HepG2 (cell line): ENCODE results near the gene SSNA1. TPM values are rescaled to one million over a fixed set of nuclear protein-coding genes. Genes with fewer than 3 reads are reported as not detected.

Experiments
- GATA4 ChIP-seq: sonication (generic); IDR thresholded peaks from 2 replicates; pipeline ENCODE4 v1.6.1; 2016; ENCODE audit warnings: antibody characterized with exemption, low read depth, borderline replicate concordance
- GATAD2A ChIP-seq: IDR thresholded peaks from 2 replicates; pipeline ENCODE4 v1.6.1; 2016
- HOXD1 ChIP-seq: sonication (generic); formaldehyde crosslinking; IDR thresholded peaks from 2 replicates; pipeline ENCODE4 v1.5.0; 2020; ENCODE audit warnings: missing genetic modification reagents
- IKZF4 ChIP-seq: sonication (generic); formaldehyde crosslinking; IDR thresholded peaks from 2 replicates; pipeline ENCODE4 v1.5.1; 2020; ENCODE audit warnings: borderline replicate concordance, mild to moderate bottlenecking, low read depth, missing genetic modification reagents; ENCODE audit errors: not compliant biosample characterization
- MAFG ChIP-seq: sonication (generic); formaldehyde crosslinking; IDR thresholded peaks from 2 replicates; pipeline ENCODE4 v1.5.1; 2020; ENCODE audit warnings: mild to moderate bottlenecking, missing genetic modification reagents
- MTF1 ChIP-seq: sonication (generic); formaldehyde crosslinking; IDR thresholded peaks from 2 replicates; pipeline ENCODE4 v1.5.0; 2020; ENCODE audit warnings: missing genetic modification reagents
- NFKB2 ChIP-seq: sonication (generic); formaldehyde crosslinking; IDR thresholded peaks from 2 replicates; pipeline ENCODE4 v1.4.0; 2020; ENCODE audit warnings: missing genetic modification reagents, borderline replicate concordance
- PHF20 ChIP-seq: sonication (generic); formaldehyde crosslinking; IDR thresholded peaks from 2 replicates; pipeline ENCODE4 v1.5.0; 2020; ENCODE audit warnings: mild to moderate bottlenecking, missing genetic modification reagents
- PHF21A ChIP-seq: sonication (generic); formaldehyde crosslinking; IDR thresholded peaks from 2 replicates; pipeline ENCODE4 v1.5.0; 2020; ENCODE audit warnings: mild to moderate bottlenecking, missing genetic modification reagents
- RBM22 ChIP-seq: fragments of 200-400 bp; formaldehyde crosslinking; optimal IDR thresholded peaks from 2 replicates; pipeline ENCODE3; 2017; ENCODE audit warnings: mild to moderate bottlenecking, low read length, moderate library complexity
- RORA ChIP-seq: sonication (generic); formaldehyde crosslinking; IDR thresholded peaks from 2 replicates; pipeline ENCODE4 v1.5.0; 2020; ENCODE audit warnings: mild to moderate bottlenecking, missing genetic modification reagents, moderate library complexity
- STAG1 ChIP-seq: sonication (generic); formaldehyde crosslinking; IDR thresholded peaks from 2 replicates; pipeline ENCODE4 v1.4.0; 2020; ENCODE audit warnings: missing genetic modification reagents
- WIZ ChIP-seq: sonication (generic); formaldehyde crosslinking; IDR thresholded peaks from 2 replicates; pipeline ENCODE4 v1.5.1; 2020; ENCODE audit warnings: mild to moderate bottlenecking, missing genetic modification reagents
- ZC3H4 ChIP-seq: sonication (generic); formaldehyde crosslinking; IDR thresholded peaks from 2 replicates; pipeline ENCODE4 v1.4.0; 2020; ENCODE audit warnings: missing genetic modification reagents, borderline replicate concordance
- ZNF10 ChIP-seq: sonication (generic); formaldehyde crosslinking; IDR thresholded peaks from 2 replicates; pipeline ENCODE4 v1.4.0; 2020; ENCODE audit warnings: mild to moderate bottlenecking, low read depth, missing genetic modification reagents, borderline replicate concordance
- ZNF253 ChIP-seq: sonication (generic); formaldehyde crosslinking; IDR thresholded peaks from 2 replicates; pipeline ENCODE4 v1.8.0; 2022; ENCODE audit warnings: mild to moderate bottlenecking, missing genetic modification reagents, borderline replicate concordance
- ZNF263 ChIP-seq: sonication (generic); formaldehyde crosslinking; IDR thresholded peaks from 2 replicates; pipeline ENCODE4 v1.4.0; 2020; ENCODE audit warnings: missing genetic modification reagents
- ZNF451 ChIP-seq: sonication (generic); formaldehyde crosslinking; IDR thresholded peaks from 2 replicates; pipeline ENCODE4 v1.5.0; 2020; ENCODE audit warnings: mild to moderate bottlenecking, missing genetic modification reagents
- ZNF460 ChIP-seq: sonication (generic); formaldehyde crosslinking; IDR thresholded peaks from 2 replicates; pipeline ENCODE4 v1.5.1; 2020; ENCODE audit warnings: missing genetic modification reagents, mild to moderate bottlenecking, borderline replicate concordance
- ZNF607 ChIP-seq: sonication (generic); formaldehyde crosslinking; IDR thresholded peaks from 2 replicates; pipeline ENCODE4 v1.5.1; 2020; ENCODE audit warnings: missing genetic modification reagents, mild to moderate bottlenecking, borderline replicate concordance
- ZNF746 ChIP-seq: sonication (generic); formaldehyde crosslinking; IDR thresholded peaks from 2 replicates; pipeline ENCODE4 v1.8.0; 2022; ENCODE audit warnings: mild to moderate bottlenecking, missing genetic modification reagents
- ZNF879 ChIP-seq: sonication (generic); formaldehyde crosslinking; IDR thresholded peaks from 2 replicates; pipeline ENCODE4 v1.8.1; 2023; ENCODE audit warnings: missing genetic modification reagents
- polyA plus RNA-seq, 8 experiments: library from polyadenylated mRNA; depleted of rRNA in 3 of 8; stranded (reverse) in 7 of 8; unstranded in 1 of 8; fragments of >200 nt; fragmentation: Illumina TruSeq in 4 of 8; extraction: Trizol in 4 of 8; gene quantifications; 2 replicates each; pipeline versions ENCODE4 v1.2.1 to v1.2.3, GENCODE V29; 2011 to 2016; ENCODE audit warnings: low read depth in 4 of 8, missing spikeins in 1 of 8, mixed read lengths in 1 of 8; ENCODE audit not compliant: insufficient read depth in 1 of 8
- total RNA-seq, 5 experiments: library from RNA; depleted of rRNA; stranded (reverse); fragments of >200 nt; fragmentation: Illumina TruSeq; extraction: Trizol; gene quantifications; 2 replicates each; pipeline ENCODE4 v1.2.3, GENCODE V29; 2016; ENCODE audit warnings: low read depth in 1 of 5
- TF ChIP-seq, protein P1 (sequence below): sonication (generic); formaldehyde crosslinking; IDR thresholded peaks from 2 replicates; pipeline ENCODE4 v1.4.0; 2020; ENCODE audit warnings: mild to moderate bottlenecking, missing genetic modification reagents
- TF ChIP-seq, protein P2 (sequence below): sonication (generic); formaldehyde crosslinking; IDR thresholded peaks from 2 replicates; pipeline ENCODE4 v1.4.0; 2020; ENCODE audit warnings: missing genetic modification reagents
- TF ChIP-seq, protein P3 (sequence below): IDR thresholded peaks from 2 replicates; pipeline ENCODE4 v1.6.1; 2016; ENCODE audit warnings: missing compliant biosample characterization, missing genetic modification reagents, borderline replicate concordance

The SSNA1 gene
- total and polyA plus RNA-seq, 2 of the 13 experiments (the other 11 are each of a cell fraction or from before 2014, with no cell fraction given): 35.9 to 49.4 TPM

DNA sequence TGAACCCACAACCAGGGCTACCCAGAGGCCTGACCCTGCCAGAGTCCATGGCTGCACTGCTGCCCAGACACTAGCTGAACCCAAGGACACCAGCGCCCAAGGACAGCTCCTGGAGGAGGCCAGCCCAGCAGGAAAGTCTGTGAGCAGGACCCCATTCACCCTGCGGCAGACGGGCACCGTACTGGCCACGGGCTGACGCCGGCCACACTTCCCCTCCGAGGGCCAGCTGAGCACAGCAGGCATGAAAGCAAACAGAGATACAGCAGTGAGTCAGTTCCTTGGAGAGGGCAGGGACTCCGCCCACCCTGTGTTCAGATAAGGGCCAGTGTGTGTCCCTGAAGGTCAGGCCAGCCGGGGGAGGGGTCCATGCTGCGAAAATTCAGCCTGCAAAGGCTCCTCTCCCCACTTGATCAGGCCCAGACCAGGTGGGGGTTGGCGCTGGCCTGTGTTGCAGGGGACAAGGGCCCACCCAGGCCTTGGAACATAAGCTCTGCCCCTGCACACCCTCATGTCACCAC, 30.3 kb downstream of the SSNA1 start (continued):
- TF ChIP-seq WIZ (CRISPR knock-in tag) (no peak), IKZF4 (CRISPR knock-in tag) (no peak), ZNF10 (CRISPR knock-in tag) (no peak), RORA (CRISPR knock-in tag) (no peak), ZNF263 (CRISPR knock-in tag) (no peak), MTF1 (CRISPR knock-in tag) (no peak), ZNF746 (CRISPR knock-in tag) (peak; percentile 89; the same call in 1 of the 2 replicates), STAG1 (CRISPR knock-in tag) (no peak), PHF21A (CRISPR knock-in tag) (no peak), ZNF451 (no peak), ZNF607 (CRISPR knock-in tag) (peak; percentile 53; the same call in 1 of the 2 replicates), MAFG (CRISPR knock-in tag) (no peak), ZNF253 (CRISPR knock-in tag) (no peak; the same call in 1 of the 2 replicates), ZNF460 (CRISPR knock-in tag) (no peak), GATAD2A (peak; percentile 84), PHF20 (no peak), RBM22 (peak; percentile 28), HOXD1 (CRISPR knock-in tag) (no peak), GATA4 (no peak), ZNF879 (CRISPR knock-in tag) (no peak), ZC3H4 (CRISPR knock-in tag) (no peak), NFKB2 (CRISPR knock-in tag) (peak; percentile 33; the same call in 1 of the 2 replicates)
- TF ChIP-seq, protein P1, sequence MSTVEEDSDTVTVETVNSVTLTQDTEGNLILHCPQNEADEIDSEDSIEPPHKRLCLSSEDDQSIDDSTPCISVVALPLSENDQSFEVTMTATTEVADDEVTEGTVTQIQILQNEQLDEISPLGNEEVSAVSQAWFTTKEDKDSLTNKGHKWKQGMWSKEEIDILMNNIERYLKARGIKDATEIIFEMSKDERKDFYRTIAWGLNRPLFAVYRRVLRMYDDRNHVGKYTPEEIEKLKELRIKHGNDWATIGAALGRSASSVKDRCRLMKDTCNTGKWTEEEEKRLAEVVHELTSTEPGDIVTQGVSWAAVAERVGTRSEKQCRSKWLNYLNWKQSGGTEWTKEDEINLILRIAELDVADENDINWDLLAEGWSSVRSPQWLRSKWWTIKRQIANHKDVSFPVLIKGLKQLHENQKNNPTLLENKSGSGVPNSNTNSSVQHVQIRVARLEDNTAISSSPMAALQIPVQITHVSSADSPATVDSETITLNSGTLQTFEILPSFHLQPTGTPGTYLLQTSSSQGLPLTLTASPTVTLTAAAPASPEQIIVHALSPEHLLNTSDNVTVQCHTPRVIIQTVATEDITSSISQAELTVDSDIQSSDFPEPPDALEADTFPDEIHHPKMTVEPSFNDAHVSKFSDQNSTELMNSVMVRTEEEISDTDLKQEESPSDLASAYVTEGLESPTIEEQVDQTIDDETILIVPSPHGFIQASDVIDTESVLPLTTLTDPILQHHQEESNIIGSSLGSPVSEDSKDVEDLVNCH (CRISPR knock-in tag): no peak
- TF ChIP-seq, protein P2, sequence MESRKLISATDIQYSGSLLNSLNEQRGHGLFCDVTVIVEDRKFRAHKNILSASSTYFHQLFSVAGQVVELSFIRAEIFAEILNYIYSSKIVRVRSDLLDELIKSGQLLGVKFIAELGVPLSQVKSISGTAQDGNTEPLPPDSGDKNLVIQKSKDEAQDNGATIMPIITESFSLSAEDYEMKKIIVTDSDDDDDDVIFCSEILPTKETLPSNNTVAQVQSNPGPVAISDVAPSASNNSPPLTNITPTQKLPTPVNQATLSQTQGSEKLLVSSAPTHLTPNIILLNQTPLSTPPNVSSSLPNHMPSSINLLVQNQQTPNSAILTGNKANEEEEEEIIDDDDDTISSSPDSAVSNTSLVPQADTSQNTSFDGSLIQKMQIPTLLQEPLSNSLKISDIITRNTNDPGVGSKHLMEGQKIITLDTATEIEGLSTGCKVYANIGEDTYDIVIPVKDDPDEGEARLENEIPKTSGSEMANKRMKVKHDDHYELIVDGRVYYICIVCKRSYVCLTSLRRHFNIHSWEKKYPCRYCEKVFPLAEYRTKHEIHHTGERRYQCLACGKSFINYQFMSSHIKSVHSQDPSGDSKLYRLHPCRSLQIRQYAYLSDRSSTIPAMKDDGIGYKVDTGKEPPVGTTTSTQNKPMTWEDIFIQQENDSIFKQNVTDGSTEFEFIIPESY (CRISPR knock-in tag): no peak; the same call in 1 of the 2 replicates
- TF ChIP-seq, protein P3, sequence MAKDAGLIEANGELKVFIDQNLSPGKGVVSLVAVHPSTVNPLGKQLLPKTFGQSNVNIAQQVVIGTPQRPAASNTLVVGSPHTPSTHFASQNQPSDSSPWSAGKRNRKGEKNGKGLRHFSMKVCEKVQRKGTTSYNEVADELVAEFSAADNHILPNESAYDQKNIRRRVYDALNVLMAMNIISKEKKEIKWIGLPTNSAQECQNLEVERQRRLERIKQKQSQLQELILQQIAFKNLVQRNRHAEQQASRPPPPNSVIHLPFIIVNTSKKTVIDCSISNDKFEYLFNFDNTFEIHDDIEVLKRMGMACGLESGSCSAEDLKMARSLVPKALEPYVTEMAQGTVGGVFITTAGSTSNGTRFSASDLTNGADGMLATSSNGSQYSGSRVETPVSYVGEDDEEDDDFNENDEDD (CRISPR knock-in tag): peak; percentile 24; the same call in 1 of the 2 replicates
